Measurements from ENCODE around the gene MLIP.

DNA sequence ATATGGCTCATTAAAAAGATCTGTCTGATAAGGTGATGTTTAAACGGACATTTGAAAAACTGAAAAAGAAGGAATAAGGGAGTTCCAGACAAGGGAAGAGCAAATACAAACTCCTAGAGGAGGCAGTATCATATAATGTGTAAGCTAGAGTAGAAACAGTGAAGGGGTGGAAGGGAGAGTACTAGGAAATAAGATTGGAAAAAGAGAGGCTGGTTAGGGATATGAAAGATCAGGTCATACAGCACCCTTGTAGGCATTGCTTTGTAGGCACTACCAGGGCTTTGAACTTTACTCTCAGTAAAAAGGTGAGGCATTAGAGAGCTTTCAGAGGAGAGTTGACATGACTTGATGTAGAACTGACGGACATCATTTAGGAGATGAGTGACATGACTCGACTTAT lies 85.7 kb downstream of the MLIP start:
- TF ChIP-seq, protein P1, sequence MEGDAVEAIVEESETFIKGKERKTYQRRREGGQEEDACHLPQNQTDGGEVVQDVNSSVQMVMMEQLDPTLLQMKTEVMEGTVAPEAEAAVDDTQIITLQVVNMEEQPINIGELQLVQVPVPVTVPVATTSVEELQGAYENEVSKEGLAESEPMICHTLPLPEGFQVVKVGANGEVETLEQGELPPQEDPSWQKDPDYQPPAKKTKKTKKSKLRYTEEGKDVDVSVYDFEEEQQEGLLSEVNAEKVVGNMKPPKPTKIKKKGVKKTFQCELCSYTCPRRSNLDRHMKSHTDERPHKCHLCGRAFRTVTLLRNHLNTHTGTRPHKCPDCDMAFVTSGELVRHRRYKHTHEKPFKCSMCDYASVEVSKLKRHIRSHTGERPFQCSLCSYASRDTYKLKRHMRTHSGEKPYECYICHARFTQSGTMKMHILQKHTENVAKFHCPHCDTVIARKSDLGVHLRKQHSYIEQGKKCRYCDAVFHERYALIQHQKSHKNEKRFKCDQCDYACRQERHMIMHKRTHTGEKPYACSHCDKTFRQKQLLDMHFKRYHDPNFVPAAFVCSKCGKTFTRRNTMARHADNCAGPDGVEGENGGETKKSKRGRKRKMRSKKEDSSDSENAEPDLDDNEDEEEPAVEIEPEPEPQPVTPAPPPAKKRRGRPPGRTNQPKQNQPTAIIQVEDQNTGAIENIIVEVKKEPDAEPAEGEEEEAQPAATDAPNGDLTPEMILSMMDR (IDR thresholded peaks at IDR 0.05): no peak
- TF ChIP-seq EP300 (IDR thresholded peaks at IDR 0.05): no peak
- TF ChIP-seq POLR2A (IDR thresholded peaks at IDR 0.05): no peak
